ENCODE data around the gene MAPK6.
"Not testable (repeated sequence)": the region's sequence is repeated elsewhere in the genome, so short reads cannot be mapped to it uniquely, and the experiment has no call there.

The MAPK6 gene

GRCh38 chr15:52080031-52080430 lies 61.0 kb downstream of the MAPK6 start:
- DNase-seq (ENCODE audit: low read depth in 2 of 2, low spot score in 1 of 2) = no peak

DNA sequence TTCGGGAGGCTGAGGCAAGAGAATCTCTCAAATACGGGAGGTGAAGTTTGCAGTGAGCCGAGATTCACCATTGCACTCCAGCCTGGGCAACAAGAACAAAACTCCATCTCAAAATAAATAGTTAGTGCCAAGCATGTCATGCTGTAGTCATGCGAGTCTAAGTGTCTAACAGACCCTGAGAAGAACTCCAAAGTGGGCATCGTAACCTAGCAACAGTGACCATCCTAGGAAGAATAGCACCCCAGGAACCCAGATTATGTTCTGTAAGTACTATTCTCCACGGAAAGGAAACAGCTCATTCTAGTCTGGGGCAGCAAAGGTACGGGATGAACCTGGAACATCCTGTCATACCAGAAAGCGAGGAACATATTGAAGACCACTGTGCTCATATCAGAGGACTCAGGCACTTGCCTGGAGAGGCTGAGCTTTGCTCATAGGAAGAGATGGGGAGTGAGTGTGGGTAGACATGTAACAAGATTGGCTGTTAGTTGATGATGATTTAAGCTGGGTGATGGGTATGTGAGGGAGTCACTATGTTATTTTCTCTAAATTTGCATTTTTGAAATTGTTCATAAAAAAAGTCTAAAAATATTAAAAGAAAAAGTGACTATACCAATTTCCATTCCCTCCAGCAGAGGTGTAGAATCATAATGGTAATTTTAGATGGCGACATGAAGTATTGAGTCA lies 61.8 kb downstream of the MAPK6 start:
- no peak for DNase-seq (ENCODE audit: low read depth in 2 of 2, low spot score in 1 of 2)

GRCh38 chr15:52082197-52083036 lies 63.4 kb downstream of the MAPK6 start:
- DNase-seq (ENCODE audit: low read depth in 2 of 2, low spot score in 1 of 2) = no peak

DNA sequence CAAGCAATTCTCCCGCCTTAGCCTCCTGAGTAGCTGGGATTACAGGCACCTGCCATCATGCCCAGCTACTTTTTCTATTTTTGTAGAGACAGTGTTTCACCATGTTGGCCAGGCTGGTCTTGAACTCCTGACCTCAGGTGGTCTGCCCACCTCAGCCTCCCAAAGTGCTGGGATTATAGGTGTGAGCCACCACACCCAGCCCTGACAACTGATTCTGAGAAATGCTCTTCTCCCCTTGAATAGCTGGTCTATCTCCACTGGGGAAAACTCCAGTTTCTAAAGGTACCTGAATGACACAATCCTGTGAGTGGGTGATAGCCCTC lies 64.0 kb downstream of the MAPK6 start:
- not testable (repeated sequence) for DNase-seq (ENCODE audit: low read depth in 2 of 2, low spot score in 1 of 2)

DNA sequence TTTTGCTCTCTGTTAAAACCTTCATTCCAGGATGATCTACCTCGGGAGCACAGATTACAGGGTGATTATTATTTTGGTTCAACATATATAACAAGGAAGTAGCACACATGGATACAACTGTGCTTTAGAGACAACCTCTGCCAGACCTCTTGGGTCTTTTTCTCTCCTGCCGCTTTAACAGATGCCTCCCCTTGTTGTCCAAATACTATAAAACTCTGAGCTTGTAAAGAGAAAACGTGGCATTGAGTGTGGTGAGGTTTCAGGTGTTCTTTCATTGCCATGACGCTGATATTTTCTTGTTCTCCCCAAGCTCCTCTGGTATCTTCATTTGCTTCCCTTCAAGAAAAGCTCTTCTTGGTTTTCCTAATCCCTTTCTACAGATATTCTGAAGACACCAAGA lies 64.6 kb downstream of the MAPK6 start:
- no peak for DNase-seq (ENCODE audit: low read depth in 2 of 2, low spot score in 1 of 2)

- DNase-seq (ENCODE audit: low read depth in 2 of 2, low spot score in 1 of 2) = no peak
Observed at GRCh38 chr15:52085299-52085698, 66.3 kb downstream of the MAPK6 start.

DNA sequence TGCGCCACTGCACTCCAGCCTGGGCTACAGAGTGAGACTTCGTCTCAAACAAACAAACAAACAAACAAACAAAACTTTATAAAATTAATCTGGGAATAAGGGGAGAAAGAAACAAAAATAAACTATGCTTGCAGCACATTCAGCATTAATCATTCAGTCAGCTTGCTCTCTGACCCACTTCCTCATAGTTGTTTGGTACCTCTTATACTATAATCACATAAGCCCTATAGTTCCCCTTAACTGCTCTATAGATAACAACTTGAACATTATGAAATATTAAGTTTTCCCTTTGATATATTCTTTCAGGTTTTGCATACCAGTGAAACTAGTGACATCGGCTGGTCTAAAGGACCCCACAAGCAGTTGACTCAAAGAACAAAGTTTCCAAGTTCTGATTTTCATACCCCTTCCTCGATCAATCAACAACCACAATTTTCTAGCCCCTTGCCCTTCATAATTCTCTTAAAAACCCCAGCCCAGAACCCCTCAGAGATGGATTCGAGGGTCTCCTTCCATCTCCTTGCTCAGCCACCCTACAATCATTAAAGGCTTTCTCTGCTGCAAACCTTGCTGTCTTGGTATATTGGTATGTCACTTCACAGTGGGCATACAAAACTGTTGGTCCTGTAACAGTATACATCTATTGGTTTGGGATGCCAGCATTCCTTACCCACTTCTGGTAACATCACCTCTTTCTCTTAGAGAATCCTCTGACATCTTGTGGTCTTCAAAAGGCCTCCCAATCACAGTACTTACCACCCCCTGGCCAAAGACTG lies 67.2 kb downstream of the MAPK6 start:
- DNase-seq (ENCODE audit: low read depth in 2 of 2, low spot score in 1 of 2) = no peak

GRCh38 chr15:52090193-52090592 lies 71.2 kb downstream of the MAPK6 start:
- no peak for DNase-seq (ENCODE audit: low read depth in 2 of 2, low spot score in 1 of 2)

GRCh38 chr15:52093167-52093538 lies 74.1 kb downstream of the MAPK6 start:
- DNase-seq (ENCODE audit: low read depth in 2 of 2, low spot score in 1 of 2) = no peak

DNA sequence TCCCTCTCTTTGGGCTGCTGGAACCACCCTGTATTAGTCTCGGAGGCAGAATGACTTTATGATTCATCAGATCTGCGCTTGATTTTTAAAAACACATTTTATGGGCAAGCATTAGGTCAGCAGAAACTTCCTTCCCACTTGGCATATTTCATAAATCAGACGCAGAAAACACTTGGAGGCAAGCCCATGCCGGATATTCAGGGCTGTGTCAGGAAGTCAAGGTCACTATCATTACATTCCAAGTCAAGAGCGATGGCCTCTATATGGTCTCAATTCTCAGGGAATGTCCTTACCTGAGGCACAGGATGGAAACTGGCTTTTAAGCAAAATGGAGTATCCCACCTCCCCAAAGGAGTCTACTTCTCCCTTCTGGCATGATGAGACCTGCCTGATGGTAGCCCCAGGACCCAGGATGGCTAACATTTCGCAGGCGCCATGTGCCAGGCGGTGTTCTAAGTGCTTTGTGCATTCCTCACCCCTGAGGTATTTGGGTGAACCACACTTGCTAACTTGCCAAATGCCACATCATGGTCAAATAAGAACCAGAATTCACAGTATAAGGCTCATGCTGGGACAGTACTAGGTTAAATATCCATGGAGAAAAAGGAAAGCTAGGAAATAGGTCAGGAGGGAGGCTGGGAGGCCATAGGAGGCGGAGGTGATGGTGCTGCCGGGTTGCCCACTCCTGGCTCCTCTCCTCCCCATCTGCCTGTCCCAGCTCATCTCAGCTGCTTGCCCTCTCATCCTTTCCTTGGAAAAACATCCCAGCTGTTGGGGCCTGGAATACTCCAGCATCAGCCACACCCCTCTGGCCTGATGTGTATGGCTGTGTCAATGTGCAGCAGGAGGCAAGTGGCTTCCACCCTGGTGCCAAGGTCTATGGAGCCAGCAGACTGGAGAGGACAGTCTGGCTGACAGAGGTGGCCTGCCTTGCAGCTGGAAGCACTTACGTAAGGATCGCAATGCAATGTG lies 74.8 kb downstream of the MAPK6 start:
- no peak for DNase-seq (ENCODE audit: low read depth in 2 of 2, low spot score in 1 of 2)

GRCh38 chr15:52094811-52095584 lies 76.0 kb downstream of the MAPK6 start:
- DNase-seq (ENCODE audit: low read depth in 2 of 2, low spot score in 1 of 2) = no peak

GRCh38 chr15:52095597-52096262 lies 76.7 kb downstream of the MAPK6 start:
- no peak for DNase-seq (ENCODE audit: low read depth in 2 of 2, low spot score in 1 of 2)

DNA sequence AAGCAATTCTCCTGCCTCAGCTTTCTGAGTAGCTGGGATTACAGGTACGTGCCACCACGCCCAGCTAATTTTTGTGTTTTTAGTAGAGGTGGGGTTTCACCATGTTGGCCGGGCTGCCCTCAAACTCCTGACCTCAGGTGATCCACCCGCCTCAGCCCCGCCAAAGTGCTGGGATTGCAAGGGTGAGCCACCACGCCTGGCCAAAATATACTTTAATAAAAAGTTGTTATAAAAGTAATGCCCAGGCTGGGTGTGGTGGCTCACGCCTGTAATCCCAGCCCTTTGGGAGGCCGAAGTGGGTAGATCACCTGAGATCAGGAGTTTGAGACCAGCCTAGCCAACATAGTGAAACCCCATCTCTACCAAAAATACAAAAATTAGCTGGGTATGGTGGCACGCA lies 77.5 kb downstream of the MAPK6 start:
- not testable (repeated sequence) for DNase-seq (ENCODE audit: low read depth in 2 of 2, low spot score in 1 of 2)

- no peak for DNase-seq (ENCODE audit: low read depth in 2 of 2, low spot score in 1 of 2)
Observed at GRCh38 chr15:52097180-52097579, 78.2 kb downstream of the MAPK6 start.

- no peak for DNase-seq (ENCODE audit: low read depth in 2 of 2, low spot score in 1 of 2)
Observed at GRCh38 chr15:52098323-52098722, 79.3 kb downstream of the MAPK6 start.

DNA sequence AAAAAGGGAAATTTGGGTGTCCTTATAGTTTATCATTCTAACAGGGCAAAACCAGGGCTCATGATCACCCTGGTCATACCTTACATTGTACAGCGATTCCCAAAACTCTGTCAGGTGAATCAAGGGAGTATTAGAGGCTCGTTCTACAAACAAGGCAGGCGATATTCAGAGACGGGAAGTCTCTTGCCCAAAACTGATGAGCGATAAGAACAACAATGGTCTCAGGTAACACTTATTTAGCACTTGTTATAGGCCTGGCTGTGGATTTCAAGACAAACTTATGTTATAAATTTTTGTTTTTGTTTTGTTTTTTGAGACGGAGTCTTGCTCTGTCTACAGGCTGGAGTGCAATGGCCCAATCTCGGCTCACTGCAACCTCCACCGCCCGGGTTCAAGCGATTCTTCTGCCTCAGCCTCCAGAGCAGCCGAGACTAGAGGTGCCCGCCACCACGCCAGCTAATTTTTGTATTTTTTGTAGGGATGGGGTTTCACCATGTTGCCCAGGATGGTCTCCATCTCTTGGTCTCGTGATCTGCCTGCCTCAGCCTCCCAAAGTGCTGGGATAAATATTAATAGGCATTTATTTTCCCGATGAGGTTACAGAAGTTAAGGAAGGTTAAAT lies 80.7 kb downstream of the MAPK6 start:
- DNase-seq (ENCODE audit: low read depth in 2 of 2, low spot score in 1 of 2) = no peak

- DNase-seq (ENCODE audit: low read depth in 2 of 2, low spot score in 1 of 2) = no peak
Observed at GRCh38 chr15:52100807-52101442, 81.9 kb downstream of the MAPK6 start.

GRCh38 chr15:52101542-52102323 lies 82.7 kb downstream of the MAPK6 start:
- DNase-seq (ENCODE audit: low read depth in 2 of 2, low spot score in 1 of 2) = no peak
